CD4-positive, alpha-beta T cell (primary cell): ENCODE measurements around the gene LRG1. TPM values are rescaled to one million over a fixed set of nuclear protein-coding genes. Genes with fewer than 3 reads are reported as not detected.

Experiments
- ATAC-seq: fragments of 200-7000 bp; cut with Tn5 transposase; one replicate; pipeline ENCODE4 v1.10.0; 2022; ENCODE audit warnings: mild to moderate bottlenecking; ENCODE audit not compliant: poor library complexity
- CTCF ChIA-PET: fragments of 350-600 bp; sonication (Branson Sonifier 250); formaldehyde crosslinking; loops from one replicate; lab custom pipeline; 2021; ENCODE audit warnings: antibody characterized with exemption, inconsistent platforms; lab: Charles Lee
- POLR2A ChIA-PET: fragments of 350-600 bp; sonication (Branson Sonifier 250); formaldehyde crosslinking; loops from one replicate; lab custom pipeline; 2021; ENCODE audit warnings: antibody characterized with exemption, inconsistent platforms; lab: Charles Lee
- DNase-seq, 14 experiments: peaks; one replicate each; pipeline ENCODE4 v3.0.0-alpha.2; 2013 to 2020; ENCODE audit warnings: mixed read lengths in 2 of 14
- H3K27ac ChIP-seq, 2 donors: one replicate each; pipeline versions ENCODE4 v1.5.1 to v1.7.0; 2013; ENCODE audit warnings: low read length in 2 of 2, low read depth in 1 of 2, mild to moderate bottlenecking in 1 of 2
- H3K27me3 ChIP-seq, 2 experiments: 1 replicate in 1 of 2; 2 replicates in 1 of 2; pipeline versions ENCODE4 v1.6.1 to v1.7.0; 2013; ENCODE audit warnings: low read length in 2 of 2, control low read depth in 1 of 2, mild to moderate bottlenecking in 1 of 2, moderate library complexity in 1 of 2; ENCODE audit not compliant: insufficient read depth in 2 of 2, control insufficient read depth in 1 of 2
- H3K36me3 ChIP-seq: one replicate; pipeline ENCODE4 v1.6.1; 2013; ENCODE audit warnings: low read length, control low read depth; ENCODE audit not compliant: insufficient read depth
- H3K4me1 ChIP-seq: one replicate; pipeline ENCODE4 v1.6.1; 2013; ENCODE audit warnings: low read length, control low read depth; ENCODE audit not compliant: insufficient read depth
- H3K4me3 ChIP-seq: one replicate; pipeline ENCODE4 v1.5.1; 2013; ENCODE audit warnings: mild to moderate bottlenecking, low read length, moderate library complexity
- H3K9me3 ChIP-seq, 2 experiments: 1 replicate in 1 of 2; 2 replicates in 1 of 2; pipeline versions ENCODE4 v1.6.1 to v1.7.0; 2013; ENCODE audit warnings: low read length in 2 of 2, mild to moderate bottlenecking in 2 of 2, control low read depth in 1 of 2, moderate library complexity in 1 of 2; ENCODE audit not compliant: control insufficient read depth in 1 of 2, insufficient read depth in 1 of 2
- H3K27ac Mint-ChIP-seq: one replicate; pipeline ENCODE4 v1.8.0; 2020; ENCODE audit warnings: mixed read lengths
- H3K27me3 Mint-ChIP-seq: one replicate; pipeline ENCODE4 v1.8.0; 2021; ENCODE audit warnings: mixed read lengths
- H3K36me3 Mint-ChIP-seq: one replicate; pipeline ENCODE4 v1.8.0; 2021; ENCODE audit warnings: low read depth, mixed read lengths
- H3K4me1 Mint-ChIP-seq: one replicate; pipeline ENCODE4 v1.8.0; 2021; ENCODE audit warnings: low read depth, mixed read lengths
- H3K4me3 Mint-ChIP-seq: one replicate; pipeline ENCODE4 v1.8.0; 2020; ENCODE audit warnings: mild to moderate bottlenecking, mixed read lengths
- H3K9me3 Mint-ChIP-seq: one replicate; pipeline ENCODE4 v1.8.0; 2020; ENCODE audit warnings: mixed read lengths
- intact Hi-C, 2 experiments: fragments of 100-400 bp; cut with DNase I in 1 of 2; cut with micrococcal nuclease in 1 of 2; formaldehyde crosslinking; loops; one replicate each; pipeline versions ENCODE4 v1.15.1 to v1.9.0; 2023 to 2025; cut with DNase I, micrococcal nuclease
- total RNA-seq, 174 experiments: library from RNA in 2 of 174; stranded (reverse) in 2 of 174; gene quantifications; one replicate each; pipeline ENCODE4 v1.2.3 and lab custom pipeline; 2021 to 2026
- TF ChIP-seq, protein P1 (sequence below): fragments of 200-600 bp; IDR thresholded peaks from one replicate; pipeline ENCODE4 v1.8.0; 2022; ENCODE audit warnings: antibody characterized with exemption, mild to moderate bottlenecking

LRG1 gene
- total RNA-seq, 2 experiments from 2014 or later, result not detected

DNA sequence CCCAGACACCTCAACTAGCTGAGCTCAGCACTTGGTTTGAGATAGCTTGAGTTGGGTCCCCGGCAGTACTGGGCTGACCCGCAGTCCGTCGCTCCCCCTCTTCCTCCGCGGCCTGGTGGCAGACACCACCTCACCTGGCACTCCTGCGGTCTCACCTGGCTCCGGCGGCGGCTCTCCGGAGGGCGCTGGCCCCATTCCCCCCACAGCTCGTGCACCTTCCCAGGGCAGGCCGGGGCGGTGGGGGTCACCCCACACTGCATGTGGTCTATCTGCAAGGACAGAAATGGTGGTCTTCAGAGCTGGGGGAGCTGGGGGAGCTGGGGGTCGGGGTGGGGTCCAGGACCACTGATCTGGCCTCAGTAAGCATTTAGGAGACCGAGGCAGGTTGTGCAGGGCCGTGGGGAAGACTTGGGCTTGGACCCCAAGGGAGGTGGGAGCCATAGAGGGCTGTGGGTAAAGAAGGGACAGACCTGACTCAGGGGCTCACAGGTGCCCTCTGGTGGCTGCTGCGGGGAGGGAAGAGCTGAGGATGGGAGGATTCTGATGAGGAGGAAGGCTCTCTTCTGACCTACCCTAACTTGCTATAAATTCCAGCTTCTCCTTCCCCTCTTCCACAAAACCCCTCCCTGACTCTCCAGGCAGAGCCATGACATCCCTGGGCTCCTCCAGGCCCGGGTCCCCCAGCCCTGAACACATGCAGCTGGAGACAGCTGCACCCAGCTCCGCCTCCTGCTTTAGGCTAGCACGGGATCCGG, 14.9 kb downstream of the LRG1 start:
- POLR2A ChIA-PET, result interaction anchor here (0.7 kb wide), 1 partner anchor 10 kb away, joined by 3 read pairs; the partner anchor contains the start of gene PLIN5
- no peak overlapping the region for H3K27ac Mint-ChIP-seq
- no peaks in the 10 kb centered on the region for H3K36me3 Mint-ChIP-seq
- H3K9me3 Mint-ChIP-seq, result no peaks in the 10 kb centered on the region
- no peak overlapping the region for H3K4me3 Mint-ChIP-seq
- no peaks in the 10 kb centered on the region for H3K4me1 ChIP-seq
- TF ChIP-seq, protein P1, sequence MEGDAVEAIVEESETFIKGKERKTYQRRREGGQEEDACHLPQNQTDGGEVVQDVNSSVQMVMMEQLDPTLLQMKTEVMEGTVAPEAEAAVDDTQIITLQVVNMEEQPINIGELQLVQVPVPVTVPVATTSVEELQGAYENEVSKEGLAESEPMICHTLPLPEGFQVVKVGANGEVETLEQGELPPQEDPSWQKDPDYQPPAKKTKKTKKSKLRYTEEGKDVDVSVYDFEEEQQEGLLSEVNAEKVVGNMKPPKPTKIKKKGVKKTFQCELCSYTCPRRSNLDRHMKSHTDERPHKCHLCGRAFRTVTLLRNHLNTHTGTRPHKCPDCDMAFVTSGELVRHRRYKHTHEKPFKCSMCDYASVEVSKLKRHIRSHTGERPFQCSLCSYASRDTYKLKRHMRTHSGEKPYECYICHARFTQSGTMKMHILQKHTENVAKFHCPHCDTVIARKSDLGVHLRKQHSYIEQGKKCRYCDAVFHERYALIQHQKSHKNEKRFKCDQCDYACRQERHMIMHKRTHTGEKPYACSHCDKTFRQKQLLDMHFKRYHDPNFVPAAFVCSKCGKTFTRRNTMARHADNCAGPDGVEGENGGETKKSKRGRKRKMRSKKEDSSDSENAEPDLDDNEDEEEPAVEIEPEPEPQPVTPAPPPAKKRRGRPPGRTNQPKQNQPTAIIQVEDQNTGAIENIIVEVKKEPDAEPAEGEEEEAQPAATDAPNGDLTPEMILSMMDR, result peak; percentile 47
- H3K4me3 ChIP-seq, result no peak overlapping the region
- intact Hi-C loops, result loop anchor here (2.0 to 5.0 kb wide), 2 partner anchors 258 to 278 kb away; partner anchors contain the start of gene YJU2 (in 1 of the 2)
- H3K9me3 ChIP-seq, result no peaks in the 10 kb centered on the region
- H3K27me3 ChIP-seq, result no peaks in the 10 kb centered on the region
- peak; percentile 78 for ATAC-seq
- DNase-seq, result peak; percentile 49 to 77 (median 62)
- no peaks in the 10 kb centered on the region for H3K27me3 Mint-ChIP-seq
- no peaks in the 10 kb centered on the region for H3K36me3 ChIP-seq
- no peaks in the 10 kb centered on the region for H3K4me1 Mint-ChIP-seq
- H3K27ac ChIP-seq, result no peak overlapping the region
- CTCF ChIA-PET, result interaction anchor here (0.6 to 1.3 kb wide), 6 partner anchors 8 to 425 kb away, joined by 3 to 7 read pairs (median 4); partner anchors contain the start of genes PLIN5 and YJU2

DNA sequence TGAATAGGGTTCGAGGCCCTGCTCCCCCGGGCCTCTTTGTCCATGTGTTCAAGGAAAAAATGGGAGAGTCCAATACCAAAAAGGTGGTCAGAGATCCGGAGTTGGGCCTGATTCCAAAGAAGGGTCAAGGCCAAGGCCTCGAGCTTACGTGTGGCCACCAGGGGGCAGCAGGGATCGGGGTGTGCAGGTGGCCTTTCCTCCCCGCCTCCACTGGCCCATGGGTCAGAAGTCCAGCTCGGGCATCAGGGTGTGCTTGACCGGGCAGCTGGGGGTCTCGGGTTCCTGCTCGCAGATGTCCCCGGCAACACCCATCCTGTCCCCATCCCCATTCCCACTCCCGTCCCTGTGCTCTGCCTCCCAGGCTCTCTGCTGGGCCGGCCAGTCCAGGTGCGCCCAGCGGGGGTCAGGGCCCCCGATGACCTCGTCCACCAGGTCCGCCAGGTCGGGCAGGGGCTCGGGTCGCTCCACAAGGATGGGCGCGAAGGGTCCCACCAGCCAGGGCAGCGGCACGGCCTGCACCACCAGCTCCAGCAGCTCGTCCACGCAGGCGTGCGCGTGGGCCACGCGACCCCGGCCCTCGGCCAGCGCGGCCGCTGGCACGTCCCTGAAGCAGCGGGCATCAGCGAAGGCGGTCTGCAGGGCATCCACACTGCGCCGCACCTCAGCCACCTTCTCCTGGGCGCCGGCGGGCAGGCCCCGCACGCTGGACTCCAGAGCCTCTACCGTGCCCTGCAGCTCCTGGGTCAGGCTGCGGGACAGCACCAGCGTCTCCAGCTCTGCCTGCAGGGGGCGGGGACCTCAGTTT, 16.3 kb downstream of the LRG1 start:
- no peaks in the 10 kb centered on the region for H3K36me3 ChIP-seq
- DNase-seq (peak in 7 of 14 experiments; percentile 5 to 59 (median 14)), ATAC-seq (no peak)
- TF ChIP-seq, protein P1, result peak; percentile 41
- no peak overlapping the region for H3K4me3 Mint-ChIP-seq
- CTCF ChIA-PET, result interaction anchor here (0.8 to 1.0 kb wide), 2 partner anchors 12 to 52 kb away, joined by 3 read pairs; partner anchors contain the start of gene PLIN5
- no peaks in the 10 kb centered on the region for H3K27me3 Mint-ChIP-seq
- intact Hi-C loops, result loop anchor here (2.0 kb wide), 1 partner anchor 257 kb away; no protein-coding TSS in a partner anchor
- H3K4me1 Mint-ChIP-seq, result no peaks in the 10 kb centered on the region
- POLR2A ChIA-PET, result interaction anchor here (1.3 kb wide), 1 partner anchor 52 kb away, joined by 3 read pairs; no protein-coding TSS in a partner anchor
- no peaks in the 10 kb centered on the region for H3K4me1 ChIP-seq
- no peak overlapping the region for H3K4me3 ChIP-seq
- no peaks in the 10 kb centered on the region for H3K9me3 Mint-ChIP-seq
- H3K27ac Mint-ChIP-seq, result no peak overlapping the region
- H3K27ac ChIP-seq, result no peak overlapping the region
- no peaks in the 10 kb centered on the region for H3K36me3 Mint-ChIP-seq
- H3K27me3 ChIP-seq, result no peaks in the 10 kb centered on the region
- H3K9me3 ChIP-seq, result peaks cover 0 to 7% of the 10 kb centered on the region in 2 experiments

DNA sequence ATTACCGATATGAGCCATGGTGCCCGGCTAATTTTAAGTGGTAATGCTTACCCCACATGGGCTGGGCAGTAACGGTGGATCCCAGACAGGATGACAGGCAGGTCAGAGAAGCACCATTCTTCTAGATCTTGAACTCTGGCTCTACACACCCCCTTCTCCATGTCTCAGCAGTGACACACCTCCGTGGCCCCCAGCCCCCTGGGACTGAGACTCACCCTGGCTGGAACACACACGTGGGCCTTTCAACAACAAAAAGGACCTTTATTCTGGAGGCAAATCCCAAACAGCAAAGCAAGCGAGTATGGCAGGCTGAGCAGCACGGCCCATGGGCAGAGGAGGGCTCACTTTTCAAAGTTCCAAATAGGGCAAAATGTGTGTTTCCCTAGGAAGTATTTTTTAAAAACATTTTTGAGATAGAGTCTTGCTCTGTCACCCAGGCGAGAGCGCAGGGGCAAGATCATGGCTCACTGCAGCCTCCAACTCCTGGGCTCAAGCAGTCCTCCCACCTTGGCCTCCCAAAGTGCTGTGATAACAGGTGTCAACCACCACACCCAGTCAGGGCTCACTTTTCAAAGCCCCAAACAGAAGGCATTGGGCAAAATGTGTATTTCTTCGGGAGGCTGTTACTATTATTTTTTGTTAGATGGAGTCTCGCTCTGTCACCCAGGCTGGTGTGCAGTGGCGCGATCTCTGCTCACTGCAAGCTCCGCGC, 17.4 kb downstream of the LRG1 start:
- DNase-seq, result no peak
- Mint-ChIP-seq H3K36me3 (no peaks in the 10 kb centered on the region), H3K27me3 (no peaks in the 10 kb centered on the region), H3K4me1 (no peaks in the 10 kb centered on the region), H3K4me3 (no peak overlapping the region), H3K9me3 (no peaks in the 10 kb centered on the region), H3K27ac (no peak overlapping the region)
- H3K4me1 ChIP-seq, result no peaks in the 10 kb centered on the region
- no peak overlapping the region for H3K4me3 ChIP-seq
- H3K27me3 ChIP-seq, result no peaks in the 10 kb centered on the region
- POLR2A ChIA-PET, result interaction anchor here (1.3 kb wide), 1 partner anchor 51 kb away, joined by 3 read pairs; no protein-coding TSS in a partner anchor
- H3K9me3 ChIP-seq, result peaks cover 0 to 12% of the 10 kb centered on the region in 2 experiments
- no peaks in the 10 kb centered on the region for H3K36me3 ChIP-seq
- no peak overlapping the region for H3K27ac ChIP-seq
- TF ChIP-seq, protein P1, result no peak
- ATAC-seq, result no peak
- CTCF ChIA-PET, result interaction anchor here (0.8 to 1.0 kb wide), 2 partner anchors 13 to 51 kb away, joined by 3 read pairs; partner anchors contain the start of gene PLIN5
- intact Hi-C loops, result no loop called here
